SK-N-SH treated with all-trans-retinoic acid at 6 μM for 48 hours (cell line): Measurements from ENCODE around the gene CLOCK.

ENCODE experiments used
- RARB ChIP-seq: fragments of 250-450 bp; sonication (Bioruptor Pico); IDR thresholded peaks from 2 replicates; pipeline ENCODE4 v1.8.0; 2021; ENCODE audit warnings: mild to moderate bottlenecking, moderate library complexity
- TOX ChIP-seq: fragments of 250-450 bp; sonication (Bioruptor Pico); IDR thresholded peaks from 2 replicates; pipeline ENCODE4 v1.8.0; 2021; ENCODE audit warnings: mild to moderate bottlenecking, moderate library complexity, borderline replicate concordance
- ZFP3 ChIP-seq: fragments of 250-450 bp; sonication (Bioruptor Pico); IDR thresholded peaks from 2 replicates; pipeline ENCODE4 v1.5.0; 2020; ENCODE audit warnings: mild to moderate bottlenecking, moderate library complexity
- ZFP30 ChIP-seq: fragments of 450-650 bp; formaldehyde crosslinking; IDR thresholded peaks from 2 replicates; pipeline ENCODE4 v1.5.0; 2022; ENCODE audit warnings: mild to moderate bottlenecking, moderate library complexity
- ZNF565 ChIP-seq: fragments of 450-650 bp; formaldehyde crosslinking; conservative IDR thresholded peaks from 2 replicates; pipeline ENCODE4 v1.5.0; 2020; ENCODE audit warnings: low read depth, mild to moderate bottlenecking, moderate library complexity
- TF ChIP-seq, protein P1 (sequence below): fragments of 250-450 bp; sonication (Bioruptor Pico); IDR thresholded peaks from 2 replicates; pipeline ENCODE4 v1.8.0; 2020; ENCODE audit warnings: mild to moderate bottlenecking, moderate library complexity, borderline replicate concordance

DNA sequence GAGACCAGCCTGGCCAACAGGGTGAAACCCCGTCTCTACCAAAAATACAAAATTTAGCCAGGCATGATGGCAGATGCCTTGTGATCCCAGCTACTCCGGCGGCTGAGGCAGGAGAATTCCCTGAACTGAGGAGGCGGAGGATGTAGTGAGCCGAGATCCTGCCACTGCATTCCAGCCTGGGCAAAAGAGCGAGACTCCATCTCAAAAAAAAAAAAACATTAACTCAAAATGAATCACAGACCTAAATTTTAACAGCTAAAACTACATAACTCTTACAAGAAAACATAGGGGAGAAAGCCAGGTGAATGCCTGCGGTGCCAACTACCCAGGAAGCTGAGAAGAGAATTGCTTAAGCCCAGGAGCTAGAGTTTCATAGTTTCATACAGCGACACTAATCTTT is 96.1 kb downstream of the CLOCK start:
- no peak for TF ChIP-seq ZFP30 (CRISPR knock-in tag)
- no peak for TF ChIP-seq ZFP3 (CRISPR knock-in tag)
- TF ChIP-seq TOX (CRISPR knock-in tag): no peak
- no peak for TF ChIP-seq ZNF565 (CRISPR knock-in tag)
- TF ChIP-seq, protein P1, sequence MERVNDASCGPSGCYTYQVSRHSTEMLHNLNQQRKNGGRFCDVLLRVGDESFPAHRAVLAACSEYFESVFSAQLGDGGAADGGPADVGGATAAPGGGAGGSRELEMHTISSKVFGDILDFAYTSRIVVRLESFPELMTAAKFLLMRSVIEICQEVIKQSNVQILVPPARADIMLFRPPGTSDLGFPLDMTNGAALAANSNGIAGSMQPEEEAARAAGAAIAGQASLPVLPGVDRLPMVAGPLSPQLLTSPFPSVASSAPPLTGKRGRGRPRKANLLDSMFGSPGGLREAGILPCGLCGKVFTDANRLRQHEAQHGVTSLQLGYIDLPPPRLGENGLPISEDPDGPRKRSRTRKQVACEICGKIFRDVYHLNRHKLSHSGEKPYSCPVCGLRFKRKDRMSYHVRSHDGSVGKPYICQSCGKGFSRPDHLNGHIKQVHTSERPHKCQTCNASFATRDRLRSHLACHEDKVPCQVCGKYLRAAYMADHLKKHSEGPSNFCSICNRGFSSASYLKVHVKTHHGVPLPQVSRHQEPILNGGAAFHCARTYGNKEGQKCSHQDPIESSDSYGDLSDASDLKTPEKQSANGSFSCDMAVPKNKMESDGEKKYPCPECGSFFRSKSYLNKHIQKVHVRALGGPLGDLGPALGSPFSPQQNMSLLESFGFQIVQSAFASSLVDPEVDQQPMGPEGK: no peak
- no peak for TF ChIP-seq RARB (CRISPR knock-in tag)
